HepG2 (cell line): Measurements from ENCODE around the gene ABO. TPM values are rescaled to one million over a fixed set of nuclear protein-coding genes. Genes with fewer than 3 reads are reported as not detected.

Experiments used
- ARID4A ChIP-seq: sonication (generic); formaldehyde crosslinking; IDR thresholded peaks from 2 replicates; pipeline ENCODE4 v1.5.0; 2020; ENCODE audit warnings: mild to moderate bottlenecking, missing genetic modification reagents, borderline replicate concordance
- ESRRA ChIP-seq: sonication (generic); formaldehyde crosslinking; IDR thresholded peaks from 2 replicates; pipeline ENCODE4 v1.5.1; 2020; ENCODE audit warnings: mild to moderate bottlenecking, low read depth, missing genetic modification reagents
- HES4 ChIP-seq: sonication (generic); formaldehyde crosslinking; IDR thresholded peaks from 2 replicates; pipeline ENCODE4 v1.9.0; 2021; ENCODE audit warnings: mild to moderate bottlenecking, missing genetic modification reagents, borderline replicate concordance
- MNT ChIP-seq: fragments of 450-650 bp; IDR thresholded peaks from 2 replicates; pipeline ENCODE4 v1.6.1; 2016
- NBN ChIP-seq: fragments of 450-650 bp; conservative IDR thresholded peaks from 2 replicates; pipeline ENCODE4 v1.6.1; 2017
- NFKB2 ChIP-seq: sonication (generic); formaldehyde crosslinking; IDR thresholded peaks from 2 replicates; pipeline ENCODE4 v1.4.0; 2020; ENCODE audit warnings: missing genetic modification reagents, borderline replicate concordance
- RERE ChIP-seq: IDR thresholded peaks from 2 replicates; pipeline ENCODE4 v1.6.1; 2016; ENCODE audit warnings: low read depth, missing genetic modification reagents, missing compliant biosample characterization
- ZKSCAN5 ChIP-seq: sonication (generic); formaldehyde crosslinking; IDR thresholded peaks from 2 replicates; pipeline ENCODE4 v1.5.1; 2020; ENCODE audit warnings: mild to moderate bottlenecking, missing genetic modification reagents
- ZNF160 ChIP-seq: sonication (generic); formaldehyde crosslinking; IDR thresholded peaks from 2 replicates; pipeline ENCODE4 v1.8.0; 2022; ENCODE audit warnings: mild to moderate bottlenecking, inconsistent platforms, missing genetic modification reagents
- ZNF383 ChIP-seq: sonication (generic); formaldehyde crosslinking; IDR thresholded peaks from 2 replicates; pipeline ENCODE4 v1.4.0; 2020; ENCODE audit warnings: missing genetic modification reagents, mild to moderate bottlenecking, borderline replicate concordance
- polyA plus RNA-seq, 8 experiments: library from polyadenylated mRNA; depleted of rRNA in 3 of 8; stranded (reverse) in 7 of 8; unstranded in 1 of 8; fragments of >200 nt; fragmentation: Illumina TruSeq in 4 of 8; extraction: Trizol in 4 of 8; gene quantifications; 2 replicates each; pipeline versions ENCODE4 v1.2.1 to v1.2.3, GENCODE V29; 2011 to 2016; ENCODE audit warnings: low read depth in 4 of 8, missing spikeins in 1 of 8, mixed read lengths in 1 of 8; ENCODE audit not compliant: insufficient read depth in 1 of 8
- total RNA-seq, 5 experiments: library from RNA; depleted of rRNA; stranded (reverse); fragments of >200 nt; fragmentation: Illumina TruSeq; extraction: Trizol; gene quantifications; 2 replicates each; pipeline ENCODE4 v1.2.3, GENCODE V29; 2016; ENCODE audit warnings: low read depth in 1 of 5

ABO gene
- total and polyA plus RNA-seq, 2 of the 13 experiments (the other 11 are each of a cell fraction or from before 2014, with no cell fraction given), result not detected

- TF ChIP-seq HES4 (CRISPR knock-in tag) (no peak), NFKB2 (no peak), ZNF160 (CRISPR knock-in tag) (no peak), ZNF383 (CRISPR knock-in tag) (no peak), MNT (no peak), NBN (no peak), ZKSCAN5 (CRISPR knock-in tag) (no peak), ESRRA (CRISPR knock-in tag) (no peak), RERE (no peak), ARID4A (no peak)
These were observed 1.9 kb downstream of the ABO start (continued) for GRCh38 chr9:133273098-133273497.
